ENCODE measurements around the gene SEC22A. TPM values are rescaled to one million over a fixed set of nuclear protein-coding genes. Genes with fewer than 3 reads are reported as not detected.

Gene SEC22A
- total and polyA plus RNA-seq, 4 donors, result 6.9 to 47.7 (median 11.9) TPM

GRCh38 chr3:123311201-123311600, 109.5 kb downstream of the SEC22A start:
- Histone ChIP-seq H3K27me3 (ENCODE audit: control insufficient read depth in 3 of 3, insufficient read depth in 3 of 3, low read length in 2 of 3) (no peaks in the 10 kb centered on the region), H3K9me3 (ENCODE audit: control insufficient read depth in 4 of 4, insufficient read depth in 3 of 4, low read length in 3 of 4) (no peaks in the 10 kb centered on the region), H3K27ac (ENCODE audit: low read depth in 1 of 2, low read length in 1 of 2) (no peak overlapping the region), H3K9ac (ENCODE audit: insufficient read depth in 1 of 2, low read length in 2 of 2) (no peak overlapping the region), H3K36me3 (ENCODE audit: control insufficient read depth in 4 of 4, insufficient read depth in 4 of 4, low read length in 4 of 4) (peaks cover 0 to 15% (median 3%) of the 10 kb centered on the region in 4 donors), H3K4me3 (no peak overlapping the region), H3K4me1 (ENCODE audit: control insufficient read depth in 5 of 5, insufficient read depth in 5 of 5, low read length in 5 of 5) (no peaks in the 10 kb centered on the region)
- 80 to 84% methylated on average over 9 of the region's 9 CpGs for WGBS, 2 donors
- ATAC-seq (ENCODE audit: insufficient read depth, low FRiP score), result no peak
- no peak for TF ChIP-seq CTCF (IDR thresholded peaks at IDR 0.05; ENCODE audit: control extremely low read depth, extremely low read depth)
- no peak for DNase-seq

- TF ChIP-seq CTCF (IDR thresholded peaks at IDR 0.05; ENCODE audit: control extremely low read depth, extremely low read depth), result no peak
- H3K4me1 ChIP-seq (ENCODE audit: control insufficient read depth in 5 of 5, insufficient read depth in 5 of 5, low read length in 5 of 5), result no peaks in the 10 kb centered on the region
- 80 to 81% methylated on average over 16 of the region's 16 CpGs for WGBS, 2 donors
- no peaks in the 10 kb centered on the region for H3K9me3 ChIP-seq (ENCODE audit: control insufficient read depth in 4 of 4, insufficient read depth in 3 of 4, low read length in 3 of 4)
- DNase-seq (no peak), ATAC-seq (ENCODE audit: insufficient read depth, low FRiP score) (no peak)
- no peak overlapping the region for H3K27ac ChIP-seq (ENCODE audit: low read depth in 1 of 2, low read length in 1 of 2)
- no peaks in the 10 kb centered on the region for H3K27me3 ChIP-seq (ENCODE audit: control insufficient read depth in 3 of 3, insufficient read depth in 3 of 3, low read length in 2 of 3)
- H3K36me3 ChIP-seq (ENCODE audit: control insufficient read depth in 4 of 4, insufficient read depth in 4 of 4, low read length in 4 of 4), result peaks cover 0 to 15% (median 3%) of the 10 kb centered on the region in 4 donors
- no peak overlapping the region for H3K4me3 ChIP-seq
- H3K9ac ChIP-seq (ENCODE audit: insufficient read depth in 1 of 2, low read length in 2 of 2), result no peak overlapping the region
These were observed 110.9 kb downstream of the SEC22A start for GRCh38 chr3:123312331-123313265.

- no peak overlapping the region for H3K27ac ChIP-seq (ENCODE audit: low read depth in 1 of 2, low read length in 1 of 2)
- no peak for ATAC-seq (ENCODE audit: insufficient read depth, low FRiP score)
- TF ChIP-seq CTCF (IDR thresholded peaks at IDR 0.05; ENCODE audit: control extremely low read depth, extremely low read depth), result no peak
- no peak overlapping the region for H3K9ac ChIP-seq (ENCODE audit: insufficient read depth in 1 of 2, low read length in 2 of 2)
- no peak overlapping the region for H3K4me3 ChIP-seq
- H3K4me1 ChIP-seq (ENCODE audit: control insufficient read depth in 5 of 5, insufficient read depth in 5 of 5, low read length in 5 of 5), result no peaks in the 10 kb centered on the region
- WGBS, 2 donors, result 68 to 76% methylated on average over 5 of the region's 5 CpGs
- no peaks in the 10 kb centered on the region for H3K9me3 ChIP-seq (ENCODE audit: control insufficient read depth in 4 of 4, insufficient read depth in 3 of 4, low read length in 3 of 4)
- H3K36me3 ChIP-seq (ENCODE audit: control insufficient read depth in 4 of 4, insufficient read depth in 4 of 4, low read length in 4 of 4), result peaks cover 0 to 16% (median 7%) of the 10 kb centered on the region in 4 donors
- H3K27me3 ChIP-seq (ENCODE audit: control insufficient read depth in 3 of 3, insufficient read depth in 3 of 3, low read length in 2 of 3), result no peaks in the 10 kb centered on the region
- DNase-seq, result no peak
These were observed 112.1 kb downstream of the SEC22A start for GRCh38 chr3:123313889-123314288.

Data from lung (tissue), 12 donors.